HepG2 (cell line): ENCODE data around the gene BAG3. TPM values are rescaled to one million over a fixed set of nuclear protein-coding genes. Genes with fewer than 3 reads are reported as not detected.

Experiments used
- ATAC-seq: fragments of 200-7000 bp; cut with Tn5 transposase; 3 replicates; pipeline ENCODE4 v1.9.1; 2020; ENCODE audit warnings: mild to moderate bottlenecking, moderate library complexity
- BruUV-seq: library from RNA; stranded (reverse); fragments of 400-500 nt; replicated peaks from 2 replicates; lab custom pipeline; 2021; lab: Mats Ljungman, UMichigan
- CTCF ChIA-PET: fragments of 300-600 bp; formaldehyde crosslinking; extraction: SDS; loops from one replicate; lab custom pipeline; 2021; ENCODE audit warnings: low total read pairs, inconsistent platforms, low intra/inter-chr PET ratio; lab: Yijun Ruan, JAX
- POLR2A ChIA-PET: fragments of 350-600 bp; sonication (Branson Sonifier 250); formaldehyde crosslinking; loops from one replicate; lab custom pipeline; 2020; ENCODE audit warnings: antibody characterized with exemption, inconsistent platforms; lab: Yijun Ruan, JAX
- DNase-seq: peaks from one replicate; pipeline ENCODE4 v3.0.0-alpha.2; 2015; ENCODE audit warnings: low spot score
- FAIRE-seq: peaks from 3 replicates; lab custom pipeline; 2011; peaks lifted over from hg19 to GRCh38; lab: Jason Lieb, UNC
- H2AFZ ChIP-seq: one replicate; pipeline ENCODE4 v1.6.1; 2011; ENCODE audit warnings: low read length, inconsistent platforms
- H3K27ac ChIP-seq: fragments of 300-600 bp; 3 replicates; pipeline ENCODE4 v1.8.0; 2011; ENCODE audit warnings: mixed run types, mild to moderate bottlenecking, mixed read lengths, low read length, inconsistent platforms; ENCODE audit not compliant: insufficient read depth; ENCODE audit errors: extremely low read length
- H3K27me3 ChIP-seq, 2 experiments: fragments of 200-600 bp in 1 of 2; 2 replicates in 1 of 2; 3 replicates in 1 of 2; pipeline versions ENCODE4 v1.6.0 to v1.8.0; 2011; ENCODE audit warnings: low read length in 2 of 2, mild to moderate bottlenecking in 2 of 2, moderate library complexity in 2 of 2, inconsistent platforms in 1 of 2; ENCODE audit not compliant: insufficient read depth in 2 of 2, control insufficient read depth in 1 of 2
- H3K36me3 ChIP-seq, 2 experiments: fragments of 200-600 bp in 1 of 2; replicated peaks in 1 of 2; 2 replicates in 1 of 2; 3 replicates in 1 of 2; pipeline versions ENCODE4 v1.5.1 to v1.8.0; 2011; ENCODE audit warnings: low read length in 2 of 2, inconsistent platforms in 1 of 2; ENCODE audit not compliant: insufficient read depth in 2 of 2, control insufficient read depth in 1 of 2
- H3K4me1 ChIP-seq: 2 replicates; pipeline ENCODE4 v1.5.1; 2012; ENCODE audit warnings: low read length, inconsistent platforms; ENCODE audit not compliant: insufficient read depth
- H3K4me2 ChIP-seq: 2 replicates; pipeline ENCODE4 v1.6.0; 2011; ENCODE audit warnings: low read depth, low read length, inconsistent platforms
- H3K4me3 ChIP-seq, 3 experiments: fragments of 200-600 bp in 1 of 3; sonication (generic), shearing (Covaris generic) in 1 of 3; replicated peaks in 1 of 3; 2 replicates each; pipeline ENCODE4 v1.5.1; 2011 to 2016; ENCODE audit warnings: low read length in 3 of 3, inconsistent platforms in 2 of 3, low read depth in 2 of 3, mild to moderate bottlenecking in 2 of 3, control low read depth in 1 of 3, mixed read lengths in 1 of 3; ENCODE audit not compliant: insufficient read depth in 1 of 3
- H3K79me2 ChIP-seq: one replicate; pipeline ENCODE4 v1.6.1; 2011; ENCODE audit warnings: low read length, inconsistent platforms; ENCODE audit not compliant: insufficient read depth
- H3K9ac ChIP-seq: 2 replicates; pipeline ENCODE4 v1.6.0; 2011; ENCODE audit warnings: mild to moderate bottlenecking, low read depth, low read length, inconsistent platforms; ENCODE audit not compliant: insufficient read depth
- H3K9me3 ChIP-seq: 2 replicates; pipeline ENCODE4 v1.5.1; 2012; ENCODE audit warnings: mild to moderate bottlenecking, low read length
- H4K20me1 ChIP-seq: 2 replicates; pipeline ENCODE4 v1.6.0; 2011; ENCODE audit warnings: inconsistent platforms, mild to moderate bottlenecking, low read length, moderate library complexity; ENCODE audit not compliant: insufficient read depth
- CBX5 ChIP-seq: sonication (generic); formaldehyde crosslinking; IDR thresholded peaks from 2 replicates; pipeline ENCODE4 v1.4.0; 2020; ENCODE audit warnings: missing genetic modification reagents, borderline replicate concordance
- FOXP4 ChIP-seq: sonication (generic); formaldehyde crosslinking; IDR thresholded peaks from 2 replicates; pipeline ENCODE4 v1.4.0; 2020; ENCODE audit warnings: missing genetic modification reagents
- HNRNPK ChIP-seq: fragments of 200-400 bp; formaldehyde crosslinking; IDR thresholded peaks from 2 replicates; pipeline ENCODE4 v1.6.1; 2018; ENCODE audit warnings: low read length, low read depth, moderate library complexity, mild to moderate bottlenecking; ENCODE audit not compliant: poor library complexity, severe bottlenecking
- KAT2B ChIP-seq: fragments of 150-350 bp; IDR thresholded peaks from 2 replicates; pipeline ENCODE4 v1.6.1; 2014; ENCODE audit warnings: low read depth, low read length, borderline replicate concordance
- KAT7 ChIP-seq: IDR thresholded peaks from 2 replicates; pipeline ENCODE4 v1.6.1; 2018; ENCODE audit warnings: borderline replicate concordance, missing compliant biosample characterization
- MTA3 ChIP-seq: sonication (generic); formaldehyde crosslinking; IDR thresholded peaks from 2 replicates; pipeline ENCODE4 v1.4.0; 2020; ENCODE audit warnings: missing genetic modification reagents
- NFIB ChIP-seq: sonication (generic); formaldehyde crosslinking; IDR thresholded peaks from 2 replicates; pipeline ENCODE4 v1.9.0; 2021; ENCODE audit warnings: missing genetic modification reagents, mild to moderate bottlenecking, borderline replicate concordance
- PCBP2 ChIP-seq: fragments of 200-400 bp; formaldehyde crosslinking; optimal IDR thresholded peaks from 2 replicates; pipeline ENCODE3; 2018; ENCODE audit warnings: low read length, low read depth; ENCODE audit not compliant: poor library complexity, severe bottlenecking
- RBM22 ChIP-seq: fragments of 200-400 bp; formaldehyde crosslinking; optimal IDR thresholded peaks from 2 replicates; pipeline ENCODE3; 2017; ENCODE audit warnings: mild to moderate bottlenecking, low read length, moderate library complexity
- SIN3A ChIP-seq: IDR thresholded peaks from 2 replicates; pipeline ENCODE4 v1.6.1; 2011; ENCODE audit warnings: low read depth, mild to moderate bottlenecking, control low read depth, low read length, borderline replicate concordance
- ZNF264 ChIP-seq: sonication (generic); formaldehyde crosslinking; IDR thresholded peaks from 2 replicates; pipeline ENCODE4 v1.4.0; 2020; ENCODE audit warnings: missing genetic modification reagents
- ZNF484 ChIP-seq: sonication (generic); formaldehyde crosslinking; IDR thresholded peaks from 2 replicates; pipeline ENCODE4 v1.5.1; 2020; ENCODE audit warnings: mild to moderate bottlenecking, low read depth, missing genetic modification reagents, borderline replicate concordance
- ZNF557 ChIP-seq: sonication (generic); formaldehyde crosslinking; IDR thresholded peaks from 2 replicates; pipeline ENCODE4 v1.4.0; 2020; ENCODE audit warnings: missing genetic modification reagents
- ZNF674 ChIP-seq: sonication (generic); formaldehyde crosslinking; IDR thresholded peaks from 2 replicates; pipeline ENCODE4 v1.5.0; 2020; ENCODE audit warnings: low read depth, mild to moderate bottlenecking, missing genetic modification reagents
- WGBS: methylation state at CpG from one replicate; pipeline ENCODE4 v1.1.6; 2017; ENCODE audit warnings: low lambda C conversion rate; 5-methylcytosine and 5-hydroxymethylcytosine counted together
- in situ Hi-C: cut with HindIII; loops from 2 replicates; pipeline ENCODE4 v1.10.0; 2017; ENCODE audit warnings: low pct_unique_long_range_greater_than_20kb; ENCODE audit not compliant: extremely low pct_ligation_motif_present
- intact Hi-C: fragments of 100-400 bp; cut with micrococcal nuclease; formaldehyde crosslinking; loops from one replicate; pipeline ENCODE4 v1.10.0; 2022; ENCODE audit not compliant: unreplicated experiment
- polyA plus RNA-seq, 8 experiments: library from polyadenylated mRNA; depleted of rRNA in 3 of 8; stranded (reverse) in 7 of 8; unstranded in 1 of 8; fragments of >200 nt; fragmentation: Illumina TruSeq in 4 of 8; extraction: Trizol in 4 of 8; gene quantifications; 2 replicates each; pipeline versions ENCODE4 v1.2.1 to v1.2.3, GENCODE V29; 2011 to 2016; ENCODE audit warnings: low read depth in 4 of 8, missing spikeins in 1 of 8, mixed read lengths in 1 of 8; ENCODE audit not compliant: insufficient read depth in 1 of 8
- total RNA-seq, 5 experiments: library from RNA; depleted of rRNA; stranded (reverse); fragments of >200 nt; fragmentation: Illumina TruSeq; extraction: Trizol; gene quantifications; 2 replicates each; pipeline ENCODE4 v1.2.3, GENCODE V29; 2016; ENCODE audit warnings: low read depth in 1 of 5

The BAG3 gene
- total and polyA plus RNA-seq, 2 of the 13 experiments (the other 11 are each of a cell fraction or from before 2014, with no cell fraction given): 2.9 to 6.7 TPM

GRCh38 chr10:119673271-119673670 is 22.1 kb downstream of the BAG3 start:
- H3K4me1 ChIP-seq: peaks cover 3% of the 10 kb centered on the region
- FAIRE-seq: no peak
- H3K27ac ChIP-seq: no peak overlapping the region
- peaks cover 7% of the 10 kb centered on the region for H3K79me2 ChIP-seq
- H2AFZ ChIP-seq: no peak overlapping the region
- H3K9ac ChIP-seq: no peak overlapping the region
- no peaks in the 10 kb centered on the region for H3K9me3 ChIP-seq
- no peak overlapping the region for H3K4me2 ChIP-seq
- ChIA-PET POLR2A (no interaction called here), CTCF (no interaction called here)
- DNase-seq: no peak
- in situ Hi-C loops: no loop called here
- no peak for ATAC-seq
- intact Hi-C loops: no loop called here
- H3K36me3 ChIP-seq: peaks cover 33 to 84% of the 10 kb centered on the region in 2 experiments
- no peaks in the 10 kb centered on the region for H3K27me3 ChIP-seq
- H3K4me3 ChIP-seq: no peak overlapping the region
- no TSS peak for BruUV-seq
- TF ChIP-seq RBM22 (peak; percentile 6), KAT2B (no peak)
- H4K20me1 ChIP-seq: 0 out of 2 replicates have a peak, but pooled peaks cover 2% of the 10 kb centered on the region
- WGBS: 96% methylated on average over 4 of the region's 4 CpGs

GRCh38 chr10:119675483-119676170 is 24.4 kb downstream of the BAG3 start:
- no peaks in the 10 kb centered on the region for H3K79me2 ChIP-seq
- H3K27ac ChIP-seq: no peak overlapping the region
- H3K4me1 ChIP-seq: no peaks in the 10 kb centered on the region
- no peak overlapping the region for H3K4me2 ChIP-seq
- no peak overlapping the region for H3K9ac ChIP-seq
- intact Hi-C loops (no loop called here), in situ Hi-C loops (loop anchor here (25.0 kb wide), 1 partner anchor 662 kb away; no protein-coding TSS in a partner anchor)
- H3K36me3 ChIP-seq: peaks cover 26 to 63% of the 10 kb centered on the region in 2 experiments
- H2AFZ ChIP-seq: no peak overlapping the region
- no peak for FAIRE-seq
- ChIA-PET CTCF (no interaction called here), POLR2A (no interaction called here)
- H3K4me3 ChIP-seq: no peak overlapping the region
- H4K20me1 ChIP-seq: no peaks in the 10 kb centered on the region
- no TSS peak for BruUV-seq
- no peaks in the 10 kb centered on the region for H3K27me3 ChIP-seq
- H3K9me3 ChIP-seq: no peaks in the 10 kb centered on the region
- WGBS: 95% methylated on average over 9 of the region's 9 CpGs
- ATAC-seq: no peak
- DNase-seq: no peak
- TF ChIP-seq ZNF264 (no peak), ZNF674 (no peak), PCBP2 (peak; percentile 39), ZNF557 (CRISPR knock-in tag) (no peak), HNRNPK (peak; percentile 85), MTA3 (no peak), NFIB (CRISPR knock-in tag) (no peak), ZNF484 (CRISPR knock-in tag) (no peak), FOXP4 (CRISPR knock-in tag) (no peak), KAT7 (CRISPR knock-in tag) (no peak), CBX5 (CRISPR knock-in tag) (no peak), SIN3A (no peak)
